Right lobe of liver (tissue), 6 donors: Measurements from ENCODE around the gene NDUFA13. TPM values are rescaled to one million over a fixed set of nuclear protein-coding genes. Genes with fewer than 3 reads are reported as not detected.

ENCODE experiments used
- ATAC-seq, 4 donors: fragments of 200-7000 bp; cut with Tn5 transposase; one replicate each; pipeline ENCODE4 v1.9.1; 2020; ENCODE audit warnings: mild to moderate bottlenecking in 4 of 4, moderate library complexity in 4 of 4
- DNase-seq, 3 donors: peaks; one replicate each; pipeline ENCODE4 v3.0.0-alpha.2; 2020
- H3K27ac ChIP-seq, 3 donors: fragments of 200-600 bp; one replicate each; pipeline ENCODE4 v1.8.0; 2022
- H3K27me3 ChIP-seq, 2 donors: fragments of 200-600 bp; one replicate each; pipeline ENCODE4 v1.8.0; 2022
- H3K36me3 ChIP-seq, 4 donors: fragments of 200-600 bp; sonication (generic) in 1 of 4; one replicate each; pipeline versions ENCODE4 v1.5.1 to v1.8.0; 2017 to 2022; ENCODE audit warnings: control low read depth in 1 of 4
- H3K4me1 ChIP-seq, 4 donors: fragments of 200-600 bp; sonication (generic) in 1 of 4; one replicate each; pipeline versions ENCODE4 v1.5.1 to v1.8.0; 2017 to 2022; ENCODE audit warnings: control low read depth in 1 of 4
- H3K4me3 ChIP-seq, 3 donors: fragments of 200-600 bp; one replicate each; pipeline ENCODE4 v1.8.0; 2022
- H3K9me3 ChIP-seq, 4 donors: fragments of 200-600 bp; sonication (generic) in 1 of 4; one replicate each; pipeline versions ENCODE4 v1.5.1 to v1.8.0; 2017 to 2022; ENCODE audit warnings: control low read depth in 1 of 4
- POLR2A ChIP-seq: fragments of 450-650 bp; IDR thresholded peaks from one replicate; pipeline ENCODE4 v1.6.1; 2017; ENCODE audit warnings: antibody characterized with exemption, mild to moderate bottlenecking
- WGBS: methylation state at CpG from one replicate; pipeline ENCODE4 v1.1.6; 2018; ENCODE audit warnings: low coverage, low lambda C conversion rate; ENCODE audit not compliant: insufficient coverage; ENCODE audit errors: missing lambda C conversion rate; 5-methylcytosine and 5-hydroxymethylcytosine counted together
- intact Hi-C, 2 donors: fragments of 100-400 bp; cut with DNase I; formaldehyde crosslinking; loops; one replicate each; pipeline versions ENCODE4 v1.11.2 to v1.14.1; 2022
- total RNA-seq, 6 experiments: library from RNA; depleted of rRNA in 2 of 6; stranded (reverse); fragments of >200 nt in 2 of 6; fragmentation: NEBNext Ultra II Directional in 3 of 6; extraction: Animal tissue kit (Norgen Biotek cat#: 25700) in 3 of 6; gene quantifications; one replicate each; pipeline versions ENCODE4 v1.1.0 to v1.2.4, GENCODE V29; 2016 to 2023
- TF ChIP-seq, protein P1 (sequence below), 4 donors: fragments of 200-600 bp in 3 of 4; fragments of 450-650 bp in 1 of 4; IDR thresholded peaks; one replicate each; pipeline versions ENCODE4 v1.5.1 to v1.8.0; 2016 to 2022; ENCODE audit warnings: antibody characterized with exemption in 4 of 4, mild to moderate bottlenecking in 2 of 4
- donor health status: DM: no; HTN: yes; CAD: no.
- donor health status: DM: no; HTN: no; CAD: no.
- donor health status: DM: no; HTN: no; CAD: no.
- donor health status: DM: no; HTN: yes; CAD: no.
- donor health status: DM: no; HTN: yes; CAD: no.

NDUFA13 gene
- total RNA-seq, 6 experiments from 2014 or later, result 20.8 to 202 (median 154) TPM

DNA sequence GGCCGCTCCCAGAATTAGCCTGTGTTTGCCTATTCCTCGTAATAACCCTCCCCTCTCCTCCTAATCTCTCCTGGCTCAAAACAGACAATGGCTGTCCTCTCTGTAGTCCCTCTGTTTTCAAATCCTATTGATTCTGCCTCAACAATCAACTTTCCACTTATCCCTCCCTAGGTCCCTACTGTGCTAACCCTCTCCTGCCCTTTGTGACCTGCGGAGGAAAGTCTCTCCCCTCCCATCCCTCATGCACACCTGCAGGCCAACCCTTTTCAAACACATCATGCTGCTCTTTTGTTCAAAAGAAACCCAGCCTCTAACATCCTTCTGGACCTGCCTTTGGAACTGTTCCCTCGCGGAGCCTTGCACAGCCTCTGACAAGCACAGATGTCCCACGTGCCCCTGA is 59.4 kb downstream of the NDUFA13 start:
- intact Hi-C loops, result no loop called here
- Histone ChIP-seq H3K4me1 (no peaks in the 10 kb centered on the region), H3K9me3 (no peaks in the 10 kb centered on the region), H3K4me3 (no peak overlapping the region), H3K27ac (no peak overlapping the region), H3K36me3 (no peaks in the 10 kb centered on the region), H3K27me3 (no peaks in the 10 kb centered on the region)
- ATAC-seq (no peak), DNase-seq (no peak)
- WGBS, result 47% methylated on average over 6 of the region's 6 CpGs
- TF ChIP-seq, protein P1, sequence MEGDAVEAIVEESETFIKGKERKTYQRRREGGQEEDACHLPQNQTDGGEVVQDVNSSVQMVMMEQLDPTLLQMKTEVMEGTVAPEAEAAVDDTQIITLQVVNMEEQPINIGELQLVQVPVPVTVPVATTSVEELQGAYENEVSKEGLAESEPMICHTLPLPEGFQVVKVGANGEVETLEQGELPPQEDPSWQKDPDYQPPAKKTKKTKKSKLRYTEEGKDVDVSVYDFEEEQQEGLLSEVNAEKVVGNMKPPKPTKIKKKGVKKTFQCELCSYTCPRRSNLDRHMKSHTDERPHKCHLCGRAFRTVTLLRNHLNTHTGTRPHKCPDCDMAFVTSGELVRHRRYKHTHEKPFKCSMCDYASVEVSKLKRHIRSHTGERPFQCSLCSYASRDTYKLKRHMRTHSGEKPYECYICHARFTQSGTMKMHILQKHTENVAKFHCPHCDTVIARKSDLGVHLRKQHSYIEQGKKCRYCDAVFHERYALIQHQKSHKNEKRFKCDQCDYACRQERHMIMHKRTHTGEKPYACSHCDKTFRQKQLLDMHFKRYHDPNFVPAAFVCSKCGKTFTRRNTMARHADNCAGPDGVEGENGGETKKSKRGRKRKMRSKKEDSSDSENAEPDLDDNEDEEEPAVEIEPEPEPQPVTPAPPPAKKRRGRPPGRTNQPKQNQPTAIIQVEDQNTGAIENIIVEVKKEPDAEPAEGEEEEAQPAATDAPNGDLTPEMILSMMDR (IDR thresholded peaks at IDR 0.05), result no peak
- no peak for TF ChIP-seq POLR2A

Other genes starting within 250 kb of the NDUFA13 start
- gene TM6SF2, start 242.9 kb upstream of the NDUFA13 start, total RNA-seq, result 10 to 100 TPM; 10.9 to 64.1 (median 25.3) TPM
- 10 to 100 TPM; 19.7 to 25.9 (median 23.6) TPM for gene SUGP1, start 195.7 kb upstream of the NDUFA13 start, total RNA-seq
- gene MAU2, start 195.4 kb upstream of the NDUFA13 start, total RNA-seq, result 10 to 100 TPM; 10.4 to 30.4 (median 19.3) TPM
- gene GATAD2A, start 110.5 kb upstream of the NDUFA13 start, total RNA-seq, result 10 to 100 TPM; 23.9 to 59.6 (median 39.2) TPM
- 1 to 10 TPM in 4 of 6 experiments, under 1 TPM in 2; 0.53 to 2.9 (median 1.1) TPM for gene TSSK6, start 677 bp upstream of the NDUFA13 start, total RNA-seq
- gene YJEFN3, start 12.7 kb downstream of the NDUFA13 start, total RNA-seq, result 1 to 10 TPM in 4 of 6 experiments, under 1 TPM in 2; 0.31 to 4.2 (median 1.8) TPM
- gene CILP2, start 22.0 kb downstream of the NDUFA13 start, total RNA-seq, result under 1 TPM in 4 of 6 experiments, not detected in 2; 0.05 to 0.33 (median 0.19) TPM
- under 1 TPM in 1 of 6 experiments, not detected in 5; 0.87 TPM for gene PBX4, start 102.5 kb downstream of the NDUFA13 start, total RNA-seq
- gene LPAR2, start 112.0 kb downstream of the NDUFA13 start, total RNA-seq, result 1 to 10 TPM; 1.7 to 2.7 (median 2.2) TPM
- gene GMIP, start 127.4 kb downstream of the NDUFA13 start, total RNA-seq, result 1 to 10 TPM; 3.5 to 8.0 (median 4.4) TPM
- 100 to 1,000 TPM in 1 of 6 experiments, 10 to 100 TPM in 5; 26.3 to 159 (median 28.0) TPM for gene ATP13A1, start 147.5 kb downstream of the NDUFA13 start, total RNA-seq
- 1 to 10 TPM; 1.7 to 5.1 (median 3.0) TPM for gene ZNF101, start 152.6 kb downstream of the NDUFA13 start, total RNA-seq
- gene ZNF14, start 216.9 kb downstream of the NDUFA13 start, total RNA-seq, result under 1 TPM; 0.25 to 0.67 (median 0.41) TPM